Ecto neural progenitor cell (in vitro differentiated cells): ENCODE results near the gene ZNF280B.
"Not testable (repeated sequence)": the region's sequence is repeated elsewhere in the genome, so short reads cannot be mapped to it uniquely, and the experiment has no call there.

Source experiments
- DNase-seq: peaks from one replicate; pipeline ENCODE4 v3.0.0-alpha.2; 2018; ENCODE audit warnings: low spot score

Gene ZNF280B

DNA sequence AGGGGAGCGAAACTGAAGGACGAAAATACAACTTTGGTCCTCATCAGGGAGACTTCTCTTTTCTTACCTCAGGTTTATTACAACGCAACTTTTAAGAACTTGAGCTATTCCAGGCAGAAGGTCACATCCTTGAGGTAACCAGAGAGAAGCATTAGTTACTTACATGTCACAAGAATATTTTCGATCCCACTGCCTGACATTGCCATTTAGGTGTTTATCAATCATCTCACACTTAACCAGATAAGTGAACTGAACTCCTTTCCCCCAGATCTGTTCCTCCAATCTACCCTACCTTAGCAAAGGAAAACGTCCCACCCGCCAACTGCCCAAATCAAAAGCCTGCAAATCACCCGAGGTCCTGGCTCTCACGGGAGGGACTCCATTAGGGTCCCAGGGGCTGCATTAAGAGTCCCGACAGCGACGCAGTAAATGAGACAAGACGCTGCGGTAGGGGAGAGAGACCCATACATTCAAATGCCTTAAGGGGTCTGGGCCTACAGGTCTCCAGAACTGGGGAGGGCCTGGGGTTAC lies 734 bp downstream of the ZNF280B start:
- no peak for DNase-seq

DNA sequence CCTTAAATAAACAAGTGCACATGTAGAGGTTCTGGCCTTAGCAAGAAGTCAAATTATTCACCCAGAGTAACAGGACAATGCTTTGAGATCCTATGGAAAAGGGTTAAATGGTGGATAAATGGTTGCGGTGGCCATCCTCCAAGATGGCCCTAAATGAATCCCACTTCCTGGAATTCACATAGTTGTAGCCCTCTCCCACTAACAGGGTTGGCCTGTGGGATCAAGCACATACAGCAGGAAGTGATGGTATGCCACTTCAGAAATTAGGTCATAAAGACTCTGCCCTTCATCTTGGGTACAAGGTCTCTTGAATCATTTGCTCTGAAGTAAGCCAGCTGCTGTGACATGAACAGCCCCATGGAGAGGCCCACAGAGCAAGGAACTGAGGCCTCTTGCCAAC lies 1.8 kb downstream of the ZNF280B start:
- DNase-seq = no peak

DNA sequence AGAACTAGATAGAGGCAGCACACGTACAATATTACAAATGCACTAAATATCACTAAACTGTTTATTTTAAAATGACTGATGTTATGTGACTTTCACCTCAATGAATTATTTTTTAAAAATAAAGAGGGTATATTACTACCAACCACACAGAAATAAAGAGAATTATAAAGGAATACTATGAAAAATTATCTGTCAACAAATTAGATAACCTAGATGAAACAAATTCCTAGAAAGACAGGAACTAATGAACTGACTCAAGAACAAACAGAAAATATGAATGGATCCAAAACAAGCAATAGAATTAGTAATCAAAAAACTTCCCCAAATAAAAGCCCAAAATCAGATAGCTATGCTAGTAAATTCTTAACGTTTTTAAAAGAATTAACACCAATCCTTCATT lies 10.3 kb downstream of the ZNF280B start:
- no peak for DNase-seq

DNA sequence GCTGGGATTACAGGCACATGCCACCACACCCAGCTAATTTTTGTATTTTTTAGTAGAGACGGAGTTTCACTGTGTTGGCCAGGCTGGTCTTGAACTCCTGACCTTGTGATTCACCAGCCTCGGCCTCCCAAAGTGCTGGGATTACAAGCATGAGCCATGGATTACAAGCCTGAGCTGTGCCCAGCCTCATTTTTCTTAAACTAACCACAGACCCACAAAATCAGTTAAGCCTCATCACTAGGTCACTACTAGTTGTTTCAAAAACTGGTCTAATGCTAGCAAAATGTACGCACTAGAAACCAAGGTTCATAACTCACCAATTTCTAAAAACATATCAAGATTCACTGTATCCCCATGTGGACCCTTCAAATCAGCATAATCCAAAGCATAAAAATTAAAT lies 17.0 kb downstream of the ZNF280B start:
- DNase-seq = not testable (repeated sequence)

DNA sequence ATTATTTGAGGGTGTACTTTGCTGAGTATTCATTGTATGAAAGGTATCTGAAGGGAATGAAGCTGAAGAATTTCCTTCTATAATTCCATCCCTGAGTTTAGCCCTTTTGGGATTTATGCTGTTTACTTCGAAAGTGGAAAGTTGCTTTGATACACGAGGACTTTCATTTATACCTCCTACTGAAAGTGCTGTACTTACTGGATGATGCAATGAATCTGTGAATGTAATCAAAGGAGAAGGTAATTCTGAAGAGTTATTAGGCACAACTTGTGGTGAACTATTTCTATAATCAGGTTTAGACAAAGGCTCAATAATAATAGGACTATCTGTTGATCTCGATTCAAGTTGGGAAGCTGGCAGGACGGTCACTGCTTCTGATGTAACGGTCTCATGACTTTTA lies 19.8 kb downstream of the ZNF280B start:
- no peak for DNase-seq

DNA sequence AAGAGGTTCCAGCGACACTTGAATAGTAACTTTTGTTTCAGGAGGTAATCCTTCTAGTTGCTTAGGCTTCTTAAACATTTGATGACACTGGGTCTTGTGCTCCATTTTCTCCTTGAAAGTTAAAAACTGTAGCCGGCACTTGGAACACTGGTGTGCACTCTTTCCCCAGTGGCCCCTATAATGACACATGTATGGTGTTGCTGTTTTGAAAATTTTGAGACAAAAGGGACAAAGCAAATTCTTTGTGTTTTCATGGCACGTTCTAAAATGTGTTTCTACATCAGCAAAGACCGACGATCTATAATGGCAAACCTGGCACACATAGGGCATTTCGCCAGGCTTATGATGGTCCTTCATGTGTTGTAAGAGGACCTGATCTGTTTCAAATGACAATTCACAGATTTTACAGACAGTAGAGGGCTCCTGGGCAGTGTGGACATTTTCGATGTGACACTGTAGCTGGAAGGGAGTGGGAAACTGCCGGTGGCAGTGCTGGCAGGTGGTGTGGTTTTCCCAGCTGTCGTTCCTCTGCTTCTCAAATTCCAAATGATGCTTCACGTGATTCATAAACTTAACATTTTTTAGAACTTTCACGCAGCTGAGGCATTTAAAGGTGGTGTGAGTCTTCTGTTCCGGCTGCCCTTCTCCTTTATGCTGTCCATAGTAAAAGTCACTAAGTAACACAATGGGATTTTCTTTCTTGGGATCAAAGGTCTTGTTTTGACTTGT lies 20.5 kb downstream of the ZNF280B start:
- DNase-seq = no peak

DNA sequence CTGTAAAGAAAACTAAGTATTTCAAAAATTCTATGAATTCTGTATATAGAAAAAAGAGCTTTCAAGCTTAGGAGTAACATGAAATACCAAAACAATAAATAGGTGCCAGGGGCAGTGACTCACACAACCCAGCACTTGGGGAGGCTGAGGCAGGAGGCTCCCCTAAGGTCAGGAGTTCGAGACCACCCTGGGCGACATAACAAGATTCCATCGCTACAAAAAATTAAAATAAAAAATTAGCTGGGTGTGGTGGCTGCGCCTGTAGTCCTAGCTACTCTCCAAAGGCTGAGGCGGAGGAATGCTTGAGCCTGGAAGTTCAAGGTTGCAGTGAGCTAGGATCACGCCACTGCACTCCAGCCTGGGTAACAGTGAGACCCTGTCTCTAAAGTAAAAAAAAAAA lies 21.5 kb downstream of the ZNF280B start:
- DNase-seq = no peak

DNA sequence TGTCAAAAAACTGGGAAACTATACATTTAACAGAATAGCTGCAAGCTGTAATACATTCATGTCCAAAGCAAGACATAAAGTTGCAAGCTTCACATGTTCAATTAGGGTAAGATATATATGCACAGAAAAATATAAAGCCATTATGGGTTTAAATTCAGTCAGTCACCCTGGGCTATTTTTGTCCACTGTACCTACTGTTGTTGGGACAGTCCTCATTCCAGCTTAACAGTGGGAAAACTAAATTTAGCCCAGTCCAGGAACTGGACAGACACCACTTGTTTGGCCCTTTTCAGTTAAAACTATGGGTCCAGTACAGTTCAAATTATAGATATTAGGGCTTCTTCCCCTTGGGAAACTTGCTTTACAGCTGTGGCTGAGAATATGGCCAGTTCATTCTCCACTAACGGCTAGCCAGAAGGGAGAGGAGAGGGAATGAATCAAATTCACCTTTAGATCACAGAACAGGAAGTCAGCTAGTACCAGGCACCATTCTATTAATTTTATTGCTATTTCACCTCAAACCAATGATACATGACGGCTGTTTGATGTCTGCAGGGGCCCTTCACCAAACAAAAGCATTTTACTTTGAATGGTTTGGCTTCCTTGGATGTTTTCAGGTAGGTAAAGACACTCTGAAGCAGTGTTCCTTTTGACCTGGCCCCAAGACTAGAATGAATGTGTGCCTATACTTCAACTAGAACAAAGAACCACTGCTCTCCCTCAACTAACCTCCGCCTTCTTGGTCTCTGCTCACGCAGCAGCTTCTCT lies 22.2 kb downstream of the ZNF280B start:
- DNase-seq = no peak

DNA sequence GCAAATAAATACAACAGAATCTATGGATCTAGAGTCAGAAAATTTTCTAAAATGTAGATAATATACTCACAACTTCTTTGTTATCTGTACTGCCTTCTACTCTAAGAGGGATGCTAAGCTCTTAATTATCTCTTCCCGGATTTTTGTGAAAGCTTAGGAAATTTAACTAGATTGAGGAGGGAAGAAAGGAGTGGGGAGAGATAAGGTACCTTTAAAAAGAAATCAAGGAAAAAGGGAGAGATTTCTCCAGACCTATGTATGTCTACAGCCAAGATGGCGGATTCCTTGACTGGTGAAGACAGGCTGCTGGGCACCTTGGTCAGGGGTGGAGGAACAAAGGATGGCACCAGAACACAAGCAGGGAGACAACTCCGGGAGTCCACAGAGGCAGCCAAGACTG lies 23.0 kb downstream of the ZNF280B start:
- no peak for DNase-seq

DNA sequence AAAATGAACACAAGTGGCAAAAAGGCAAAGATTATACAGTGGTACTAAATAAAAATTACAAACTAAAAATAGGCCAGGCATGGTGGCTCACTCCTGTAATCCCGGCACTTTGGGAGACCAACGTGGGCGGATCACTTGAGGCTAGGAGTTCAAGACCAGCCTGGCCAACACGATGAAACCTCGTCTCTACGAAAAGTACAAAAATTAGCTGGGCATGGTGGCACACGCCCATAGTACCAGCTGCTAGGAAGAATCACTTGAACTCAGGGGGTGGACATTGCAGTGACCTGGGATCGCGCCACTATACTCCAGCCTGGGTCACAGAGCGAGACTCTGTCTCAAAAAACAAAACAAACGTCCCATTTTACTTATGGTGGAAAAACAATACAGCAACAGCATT lies 24.5 kb downstream of the ZNF280B start:
- no peak for DNase-seq

DNA sequence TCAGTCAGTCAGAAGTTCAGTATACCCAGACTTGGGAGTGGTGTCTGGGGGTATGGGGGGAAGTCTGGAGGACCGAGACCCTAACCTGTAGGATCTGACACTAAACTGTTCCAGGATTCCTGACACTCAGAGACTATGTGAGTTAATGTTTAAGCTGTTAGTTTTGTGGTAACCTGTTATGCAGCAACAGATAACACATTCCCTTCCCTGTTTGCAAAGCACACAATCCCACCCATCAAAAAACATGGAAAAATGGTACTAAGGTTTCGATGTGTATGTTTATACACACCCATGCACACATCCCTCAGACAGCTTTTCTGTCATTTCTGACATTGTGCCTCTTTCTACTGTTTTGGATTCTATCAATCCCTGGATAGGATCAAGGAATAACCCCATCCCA lies 27.6 kb downstream of the ZNF280B start:
- DNase-seq = no peak

DNA sequence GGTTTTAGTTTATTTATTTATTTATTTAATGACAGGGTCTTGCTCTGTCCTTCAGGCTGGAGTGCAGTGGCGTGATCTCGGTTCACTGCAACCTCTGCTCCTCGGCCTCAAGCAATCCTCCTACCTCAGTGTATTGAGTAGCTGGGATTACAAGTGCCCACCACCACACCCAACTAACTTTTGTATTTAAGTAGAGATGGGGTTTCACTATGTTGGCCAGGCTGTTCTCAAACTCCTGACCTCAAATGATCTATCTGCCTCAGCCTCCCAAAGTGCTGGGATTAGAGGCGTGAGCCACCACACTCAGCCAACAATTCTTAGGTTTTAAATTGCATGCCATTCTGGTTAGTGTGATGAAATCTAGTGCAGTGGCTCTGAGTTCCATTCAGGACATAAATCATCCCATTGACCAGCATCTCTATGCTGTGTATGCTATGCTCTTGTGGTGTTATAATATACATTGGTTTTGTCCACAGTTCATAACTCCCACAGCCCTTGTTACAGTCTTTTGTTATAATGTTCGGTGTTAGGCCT lies 28.5 kb downstream of the ZNF280B start:
- no peak for DNase-seq

DNA sequence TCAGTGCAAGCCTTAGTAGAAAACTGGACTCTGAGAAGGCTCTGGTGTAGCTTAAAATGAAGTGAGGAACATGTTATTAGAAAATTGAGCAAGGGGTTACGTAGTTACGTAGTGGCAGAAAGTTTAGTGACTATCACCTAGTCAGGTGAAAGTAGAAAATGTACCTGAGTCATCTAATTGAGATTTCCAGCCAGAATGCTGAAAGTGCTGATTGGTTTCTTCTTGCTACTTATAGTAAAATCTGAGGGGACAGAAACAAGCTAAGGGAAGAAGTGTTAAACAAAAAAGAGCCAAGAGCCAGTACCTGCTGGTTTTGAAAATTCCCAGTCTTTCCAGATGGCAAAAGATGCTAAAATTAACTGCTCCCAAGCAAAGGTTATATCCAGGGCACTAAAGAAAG lies 29.4 kb downstream of the ZNF280B start:
- no peak for DNase-seq

DNA sequence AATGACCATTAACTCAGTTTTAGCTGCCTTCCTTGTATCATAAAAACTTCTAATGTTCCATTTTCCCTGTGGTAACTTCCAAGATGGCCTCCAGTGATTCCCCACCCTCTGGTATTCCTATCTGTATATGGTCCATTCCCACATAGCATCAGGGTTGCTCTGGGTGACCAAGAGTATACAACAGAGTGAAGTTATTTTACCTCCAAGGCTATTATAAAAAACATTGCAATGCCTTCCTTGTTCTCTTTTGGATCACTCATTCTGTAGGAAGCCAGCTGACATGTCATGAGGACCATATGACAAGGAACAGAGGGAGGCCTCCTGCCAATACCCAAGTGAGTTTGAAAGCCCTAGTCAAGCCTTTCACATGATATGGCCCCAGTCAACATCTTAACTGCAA lies 30.1 kb downstream of the ZNF280B start:
- no peak for DNase-seq

DNA sequence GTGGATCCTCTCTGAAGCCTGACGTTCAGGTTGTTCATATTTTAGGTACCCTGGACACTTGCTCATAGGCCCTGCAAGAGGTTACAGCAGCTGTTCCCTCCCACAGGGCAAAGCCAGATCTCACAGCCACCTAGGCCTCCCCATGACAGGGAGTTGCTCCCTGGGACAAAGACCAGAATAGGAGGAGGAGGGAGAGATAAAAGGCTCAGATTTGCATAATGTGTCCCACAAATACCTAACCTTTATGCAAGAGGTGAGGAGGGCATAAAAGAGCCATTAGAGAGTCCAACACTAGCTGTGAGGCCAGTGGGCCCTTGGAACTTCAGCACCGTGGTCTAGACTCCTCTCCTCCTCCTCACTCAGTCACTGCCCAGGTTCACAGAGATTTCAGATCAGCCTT lies 33.8 kb downstream of the ZNF280B start:
- DNase-seq = no peak

DNA sequence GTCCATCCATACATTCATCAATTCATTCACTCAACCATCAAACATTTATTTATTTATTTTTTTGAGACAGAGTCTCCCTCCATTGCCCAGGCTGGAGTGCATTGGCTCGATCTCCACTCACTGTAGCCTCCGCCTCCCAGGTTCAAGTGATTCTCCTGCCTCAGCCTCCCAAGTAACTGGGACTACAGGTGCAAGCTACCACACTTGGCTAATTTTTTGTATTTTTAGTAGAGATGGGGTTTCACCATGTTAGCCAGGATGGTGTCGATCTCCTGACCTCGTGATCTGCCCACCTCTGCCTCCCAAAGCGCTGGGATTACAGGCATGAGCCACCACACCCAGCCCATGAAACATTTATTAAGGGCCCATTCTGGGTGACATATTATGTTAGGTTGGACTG lies 37.4 kb downstream of the ZNF280B start:
- not testable (repeated sequence) for DNase-seq

DNA sequence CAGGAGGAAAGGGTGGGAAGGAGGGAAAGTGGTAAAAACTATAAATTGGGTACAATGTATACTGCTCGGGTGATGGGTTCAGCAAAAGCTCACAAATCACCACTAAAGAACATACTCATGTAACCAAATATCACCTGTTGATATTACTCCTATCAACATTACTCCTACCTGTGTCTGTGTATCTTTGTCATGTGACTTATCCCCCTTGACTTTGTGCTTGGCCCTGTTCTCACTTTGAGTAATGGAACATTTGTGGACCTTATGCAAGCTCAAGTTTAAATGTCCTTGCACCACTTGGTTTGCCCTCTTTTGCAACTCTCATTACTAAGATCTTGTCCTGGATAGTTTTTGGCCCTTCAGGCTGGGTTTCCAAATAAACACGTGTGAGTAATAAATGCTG lies 39.0 kb downstream of the ZNF280B start:
- no peak for DNase-seq

DNA sequence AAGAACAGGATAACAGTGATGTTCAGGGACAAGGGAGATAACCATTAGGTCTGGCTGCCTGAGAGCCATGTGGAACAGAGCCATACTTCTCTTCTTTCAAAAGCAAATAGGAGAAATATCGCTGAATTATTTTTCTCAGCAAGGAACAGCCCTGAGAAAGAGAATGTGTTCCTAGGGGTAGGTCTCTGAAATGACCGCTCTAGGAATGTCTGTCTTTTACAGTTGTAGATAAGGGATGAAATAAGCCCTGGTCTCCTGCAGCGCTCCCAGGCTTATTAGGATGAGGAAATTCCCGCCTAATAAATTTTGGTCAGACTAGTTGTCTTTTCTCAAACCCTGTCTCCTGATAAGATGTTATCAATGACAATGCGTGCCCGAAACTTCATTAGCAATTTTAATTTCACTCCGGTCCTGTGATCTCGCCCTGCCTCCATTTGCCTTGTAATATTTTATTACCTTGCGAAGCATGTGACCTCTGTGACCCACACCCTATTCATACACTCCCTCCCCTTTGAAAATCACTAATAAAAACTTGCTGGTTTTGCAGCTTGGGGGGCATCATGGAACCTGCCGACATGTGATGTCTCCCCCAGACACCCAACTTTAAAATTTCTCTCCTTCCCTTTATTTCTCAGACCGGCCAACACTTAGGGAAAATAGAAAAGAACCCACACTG lies 39.6 kb downstream of the ZNF280B start:
- not testable (repeated sequence) for DNase-seq

DNA sequence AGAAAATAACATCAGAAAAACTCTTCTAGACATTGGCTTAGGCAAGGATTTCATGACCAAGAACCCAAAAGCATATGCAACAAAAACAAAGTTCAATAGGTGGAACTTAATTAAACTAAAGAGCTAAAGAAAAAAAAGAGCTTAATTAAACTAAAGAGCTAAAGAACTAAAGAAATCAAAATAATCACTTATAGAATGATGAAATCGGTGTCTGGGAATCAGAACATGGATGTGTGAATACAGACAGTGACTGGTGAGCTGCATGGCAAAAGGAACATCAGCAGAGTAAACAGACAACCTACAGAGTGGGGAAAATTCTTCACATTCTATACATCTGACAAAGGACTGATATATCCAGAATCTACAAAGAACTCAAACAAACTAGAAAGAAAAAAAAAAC lies 41.4 kb downstream of the ZNF280B start:
- no peak for DNase-seq

DNA sequence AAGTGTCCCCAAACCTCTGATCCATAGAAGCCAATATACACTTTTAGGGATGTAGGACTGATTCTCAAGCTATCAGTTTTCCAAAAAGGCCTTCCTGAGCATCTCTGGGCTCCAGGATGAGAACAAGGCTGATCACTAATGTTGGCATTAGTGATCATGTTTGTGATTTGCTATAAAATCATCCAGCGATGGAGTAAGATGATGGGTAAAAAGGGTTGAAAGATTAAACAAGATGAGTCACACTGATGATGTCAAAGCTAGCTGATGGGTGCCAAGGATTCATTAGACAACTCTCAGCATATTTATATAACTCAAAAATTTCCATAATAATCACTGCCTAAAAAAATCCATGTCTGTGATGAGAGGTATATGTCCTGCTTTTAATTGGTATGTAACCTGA lies 42.8 kb downstream of the ZNF280B start:
- DNase-seq = no peak

DNA sequence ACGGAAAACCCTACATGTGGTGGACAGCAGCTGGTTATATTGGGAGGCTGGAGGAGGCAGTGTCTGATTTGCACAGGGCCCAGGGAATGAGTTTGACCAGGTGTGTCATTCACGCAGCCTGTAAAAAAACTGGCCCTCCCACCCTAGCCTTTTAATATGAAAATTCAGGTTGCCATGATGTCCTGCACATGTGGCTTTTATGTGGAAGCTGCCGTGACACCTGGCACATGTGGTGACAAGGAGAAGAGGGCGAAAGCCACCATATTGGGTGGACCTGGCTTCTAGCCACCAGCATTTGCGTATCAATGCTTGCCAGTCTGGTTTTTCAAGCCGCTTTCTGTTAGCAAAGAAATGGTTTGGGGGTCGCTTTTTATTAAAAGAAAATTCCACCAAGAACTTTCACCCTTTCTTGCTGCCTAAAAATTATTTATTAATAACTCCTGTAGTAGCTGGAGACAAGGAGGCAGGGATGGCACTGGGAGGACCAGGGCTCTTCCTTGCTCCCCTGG lies 43.4 kb downstream of the ZNF280B start:
- no peak for DNase-seq

DNA sequence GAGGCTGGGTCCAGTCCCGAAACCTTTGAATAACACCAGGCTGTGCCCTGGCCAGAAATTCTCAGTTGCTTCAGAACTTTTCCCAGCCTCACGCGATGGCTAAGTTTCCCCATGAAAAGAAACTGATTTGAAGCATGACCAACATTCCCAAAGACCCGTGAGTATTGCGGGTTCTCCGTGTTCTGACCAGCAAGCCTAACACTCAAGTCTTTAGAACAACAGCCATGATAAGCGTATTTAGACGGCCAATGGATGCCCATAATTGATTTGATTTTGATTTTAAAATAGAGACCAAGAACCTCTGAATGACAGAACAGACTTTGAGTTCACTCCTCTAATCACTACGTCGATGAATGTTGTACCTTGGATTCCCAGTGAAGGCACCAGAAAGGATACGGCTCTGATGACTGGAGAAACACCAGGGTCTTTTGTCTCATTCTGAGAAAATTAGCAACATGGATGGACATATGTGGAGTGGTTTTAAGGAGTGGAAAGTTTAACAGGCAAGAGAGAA lies 43.9 kb downstream of the ZNF280B start:
- no peak for DNase-seq
